M059J (cell line): Measurements from ENCODE around the gene TMEM245. TPM values are rescaled to one million over a fixed set of nuclear protein-coding genes. Genes with fewer than 3 reads are reported as not detected.

Experiments
- DNase-seq: peaks from one replicate; pipeline ENCODE4 v3.0.0-alpha.2; 2012; ENCODE audit warnings: low read depth
- total RNA-seq: library from RNA; depleted of rRNA; stranded (reverse); fragments of >200 nt; shearing (Covaris generic); gene quantifications from 2 replicates; pipeline ENCODE4 v1.2.3, GENCODE V29; 2014

TMEM245 gene
- total RNA-seq, 1 experiment from 2014 or later: 56.8 TPM

- DNase-seq: no peak
Measured at GRCh38 chr9:109026306-109026705, 93.4 kb downstream of the TMEM245 start.

- DNase-seq: peak; percentile 51
Measured at GRCh38 chr9:109022873-109023272, 96.9 kb downstream of the TMEM245 start.

GRCh38 chr9:109020581-109021511 is 98.9 kb downstream of the TMEM245 start:
- no peak for DNase-seq

GRCh38 chr9:109020113-109020512 is 99.6 kb downstream of the TMEM245 start:
- DNase-seq: no peak

GRCh38 chr9:109019420-109019819 is 100.3 kb downstream of the TMEM245 start:
- DNase-seq: no peak

GRCh38 chr9:109017493-109017892 is 102.3 kb downstream of the TMEM245 start:
- no peak for DNase-seq

- peak; percentile 45 for DNase-seq
Measured at GRCh38 chr9:109017061-109017460, 102.7 kb downstream of the TMEM245 start.

- no peak for DNase-seq
Measured at GRCh38 chr9:109016132-109016531, 103.6 kb downstream of the TMEM245 start.

- DNase-seq: no peak
Measured at GRCh38 chr9:109014608-109015280, 105.0 kb downstream of the TMEM245 start.

- DNase-seq: peak; percentile 8
Measured at GRCh38 chr9:109013679-109014607, 105.8 kb downstream of the TMEM245 start.

- peak; percentile 84 for DNase-seq
Measured at GRCh38 chr9:109012876-109013678, 106.7 kb downstream of the TMEM245 start, which contains the start of gene CTNNAL1. Gene CTNNAL1 (minus strand): TSS chr9:109013499. CDS start chr9:109013442, 57 bp downstream.

- DNase-seq: peak; percentile 99
Measured at GRCh38 chr9:109012009-109012875, 107.5 kb downstream of the TMEM245 start.

GRCh38 chr9:109011231-109011671 is 108.5 kb downstream of the TMEM245 start:
- peak; percentile 33 for DNase-seq

- DNase-seq: peak; percentile 82
Measured at GRCh38 chr9:109010746-109011145, 109.0 kb downstream of the TMEM245 start.

- DNase-seq: no peak
Measured at GRCh38 chr9:109005678-109006077, 114.1 kb downstream of the TMEM245 start.

- no peak for DNase-seq
Measured at GRCh38 chr9:109003116-109003515, 116.6 kb downstream of the TMEM245 start.

- DNase-seq: no peak
Measured at GRCh38 chr9:109002141-109002540, 117.6 kb downstream of the TMEM245 start.

- peak; percentile 96 for DNase-seq
Measured at GRCh38 chr9:109001275-109001676, 118.5 kb downstream of the TMEM245 start.

- DNase-seq: no peak
Measured at GRCh38 chr9:108997112-108997511, 122.6 kb downstream of the TMEM245 start.

GRCh38 chr9:108996643-108997042 is 123.1 kb downstream of the TMEM245 start:
- DNase-seq: no peak
